ENCODE measurements around the gene SIT1. TPM values are rescaled to one million over a fixed set of nuclear protein-coding genes. Genes with fewer than 3 reads are reported as not detected.
A peak's percentile ranks its signal among the peaks of the same experiment; 100 is the strongest.

SIT1 gene
- polyA plus RNA-seq, 3 donors = 0.27 to 0.36 TPM; not detected in 1

DNA sequence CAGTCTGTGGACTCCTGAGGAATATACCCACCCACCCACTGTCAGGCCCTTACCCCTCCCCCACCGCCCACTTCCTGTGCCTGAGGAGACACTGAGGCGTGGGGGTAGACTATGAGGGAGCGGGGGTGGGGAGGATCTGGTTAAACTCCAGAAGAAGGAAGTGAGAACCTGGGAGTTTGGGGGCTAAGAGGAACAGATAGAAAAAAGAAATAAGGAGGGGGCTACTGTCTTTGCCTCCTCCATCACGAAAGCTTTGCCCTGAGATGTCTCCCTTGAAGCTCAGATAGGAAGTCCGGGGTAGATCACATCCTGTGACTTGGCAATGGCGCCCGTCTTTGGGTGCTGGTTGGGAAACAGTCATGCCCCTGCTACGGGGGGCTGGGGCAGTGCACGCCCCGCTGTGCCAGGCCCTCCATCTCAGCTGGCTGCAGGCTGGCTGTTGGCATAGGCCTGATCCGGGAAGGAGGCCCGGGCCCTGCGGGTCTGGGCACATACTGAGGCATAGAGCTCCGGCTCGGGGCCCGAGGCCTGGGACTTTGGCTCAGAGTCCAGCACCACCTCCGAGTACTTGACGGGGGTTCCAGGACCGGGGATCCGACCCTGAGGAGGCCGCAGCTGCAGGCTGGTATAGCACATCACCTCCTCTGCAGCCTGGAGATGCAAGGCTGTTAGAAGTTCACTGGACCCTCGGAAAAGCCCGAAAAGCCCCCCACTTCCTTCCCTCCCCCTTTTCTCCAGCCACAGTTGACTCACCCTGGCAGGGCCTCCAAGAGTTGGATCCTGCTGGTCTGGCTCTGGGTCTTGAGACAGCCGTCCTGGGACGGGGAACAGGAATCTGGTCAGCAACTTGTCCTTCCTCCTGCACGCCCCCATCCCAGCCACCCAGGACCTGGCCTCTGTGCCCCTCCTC is 1.0 kb downstream of the SIT1 start:
- 51% methylated on average over 20 of the region's 26 CpGs for WGBS (ENCODE audit: insufficient coverage)
- peak overlapping the region; percentile 81 for H2AFZ ChIP-seq (ENCODE audit: insufficient read depth, low read depth, low read length, poor library complexity, severe bottlenecking)

More for the DNA sequence above, 1.0 kb downstream of the SIT1 start:
- Mint-ChIP-seq H3K27ac (peak overlapping the region in 2 of 7 donors; percentile 26 to 48), H3K9me3 (peaks cover 0 to 1% (median 0%) of the 10 kb centered on the region in 7 donors), H3K4me3 (peak overlapping the region; percentile 55 to 59), H3K27me3 (ENCODE audit: low read depth in 3 of 3) (peaks cover 0 to 5% (median 0%) of the 10 kb centered on the region in 3 donors), H3K4me1 (peaks cover 51% of the 10 kb centered on the region), H3K36me3 (no peaks in the 10 kb centered on the region)
- no peaks in the 10 kb centered on the region for H4K20me1 ChIP-seq (ENCODE audit: insufficient read depth, low read length)
- peak overlapping the region in 1 of 3 experiments; percentile 53 for H3K4me3 ChIP-seq (replicated peaks in 1 of 3; ENCODE audit: low read depth in 2 of 3, low read length in 3 of 3)
- peaks cover 11% of the 10 kb centered on the region for H3K79me2 ChIP-seq (ENCODE audit: insufficient read depth, low read length)
- H3K27ac ChIP-seq (ENCODE audit: low read depth in 1 of 2, low read length in 2 of 2) = no peak overlapping the region
- H3K4me2 ChIP-seq (replicated peaks; ENCODE audit: extremely low read depth, low read length, poor library complexity, severe bottlenecking) = peak overlapping the region; percentile 64
- peaks cover 51 to 71% of the 10 kb centered on the region in 2 donors for H3K4me1 ChIP-seq (ENCODE audit: control insufficient read depth in 1 of 2, insufficient read depth in 2 of 2, low read length in 2 of 2)
- intact Hi-C loops (cut with micrococcal nuclease) = loop anchor here (5.0 to 10.0 kb wide), 3 partner anchors 45 to 163 kb away; partner anchors contain the start of gene SPAG8 (in 1 of the 2)
- TF ChIP-seq, protein P1, sequence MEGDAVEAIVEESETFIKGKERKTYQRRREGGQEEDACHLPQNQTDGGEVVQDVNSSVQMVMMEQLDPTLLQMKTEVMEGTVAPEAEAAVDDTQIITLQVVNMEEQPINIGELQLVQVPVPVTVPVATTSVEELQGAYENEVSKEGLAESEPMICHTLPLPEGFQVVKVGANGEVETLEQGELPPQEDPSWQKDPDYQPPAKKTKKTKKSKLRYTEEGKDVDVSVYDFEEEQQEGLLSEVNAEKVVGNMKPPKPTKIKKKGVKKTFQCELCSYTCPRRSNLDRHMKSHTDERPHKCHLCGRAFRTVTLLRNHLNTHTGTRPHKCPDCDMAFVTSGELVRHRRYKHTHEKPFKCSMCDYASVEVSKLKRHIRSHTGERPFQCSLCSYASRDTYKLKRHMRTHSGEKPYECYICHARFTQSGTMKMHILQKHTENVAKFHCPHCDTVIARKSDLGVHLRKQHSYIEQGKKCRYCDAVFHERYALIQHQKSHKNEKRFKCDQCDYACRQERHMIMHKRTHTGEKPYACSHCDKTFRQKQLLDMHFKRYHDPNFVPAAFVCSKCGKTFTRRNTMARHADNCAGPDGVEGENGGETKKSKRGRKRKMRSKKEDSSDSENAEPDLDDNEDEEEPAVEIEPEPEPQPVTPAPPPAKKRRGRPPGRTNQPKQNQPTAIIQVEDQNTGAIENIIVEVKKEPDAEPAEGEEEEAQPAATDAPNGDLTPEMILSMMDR (IDR thresholded peaks at IDR 0.05) = no peak
- H3K9ac ChIP-seq (ENCODE audit: insufficient read depth, low read length, poor library complexity, severe bottlenecking) = no peak overlapping the region
- no peaks in the 10 kb centered on the region for H3K9me3 ChIP-seq (replicated peaks in 1 of 2; ENCODE audit: control insufficient read depth in 1 of 2, insufficient read depth in 1 of 2, low read length in 2 of 2)
- H3K27me3 ChIP-seq (ENCODE audit: control insufficient read depth in 2 of 2, insufficient read depth in 2 of 2, low read length in 2 of 2) = no peaks in the 10 kb centered on the region
- H3K36me3 ChIP-seq (replicated peaks in 1 of 2; ENCODE audit: control insufficient read depth in 1 of 2, insufficient read depth in 2 of 2, low read length in 2 of 2) = no peaks in the 10 kb centered on the region
- DNase-seq = peak in 1 of 3 donors; percentile 22
